ENCODE results near the gene SLC6A13.

The SLC6A13 gene

GRCh38 chr12:177980-178828 is 84.4 kb downstream of the SLC6A13 start:
- no peak for DNase-seq (ENCODE audit: low spot score)

- no peak for DNase-seq (ENCODE audit: low spot score)
These were observed 85.2 kb downstream of the SLC6A13 start for GRCh38 chr12:177336-177979.

GRCh38 chr12:176321-177181 is 86.1 kb downstream of the SLC6A13 start:
- DNase-seq (ENCODE audit: low spot score), result no peak

GRCh38 chr12:175759-176158 is 86.9 kb downstream of the SLC6A13 start:
- DNase-seq (ENCODE audit: low spot score), result no peak

- no peak for DNase-seq (ENCODE audit: low spot score)
These were observed 87.4 kb downstream of the SLC6A13 start for GRCh38 chr12:175250-175649.

DNA sequence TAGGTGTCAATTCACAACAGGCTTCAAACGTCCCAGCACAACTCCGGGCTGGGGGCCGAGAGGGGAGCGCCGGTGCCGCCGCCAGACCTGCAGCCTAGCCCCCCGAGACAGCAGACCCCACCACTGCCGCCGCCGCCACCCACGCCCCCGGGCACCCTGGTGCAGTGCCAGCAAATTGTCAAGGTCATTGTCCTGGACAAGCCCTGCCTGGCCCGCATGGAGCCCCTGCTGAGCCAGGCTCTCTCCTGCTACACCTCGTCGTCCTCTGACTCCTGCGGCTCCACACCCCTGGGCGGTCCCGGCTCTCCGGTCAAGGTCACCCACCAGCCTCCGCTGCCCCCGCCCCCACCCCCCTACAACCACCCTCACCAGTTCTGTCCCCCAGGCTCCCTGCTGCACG is 88.0 kb downstream of the SLC6A13 start:
- DNase-seq (ENCODE audit: low spot score), result no peak

GRCh38 chr12:174124-174523 is 88.5 kb downstream of the SLC6A13 start:
- DNase-seq (ENCODE audit: low spot score), result no peak

DNA sequence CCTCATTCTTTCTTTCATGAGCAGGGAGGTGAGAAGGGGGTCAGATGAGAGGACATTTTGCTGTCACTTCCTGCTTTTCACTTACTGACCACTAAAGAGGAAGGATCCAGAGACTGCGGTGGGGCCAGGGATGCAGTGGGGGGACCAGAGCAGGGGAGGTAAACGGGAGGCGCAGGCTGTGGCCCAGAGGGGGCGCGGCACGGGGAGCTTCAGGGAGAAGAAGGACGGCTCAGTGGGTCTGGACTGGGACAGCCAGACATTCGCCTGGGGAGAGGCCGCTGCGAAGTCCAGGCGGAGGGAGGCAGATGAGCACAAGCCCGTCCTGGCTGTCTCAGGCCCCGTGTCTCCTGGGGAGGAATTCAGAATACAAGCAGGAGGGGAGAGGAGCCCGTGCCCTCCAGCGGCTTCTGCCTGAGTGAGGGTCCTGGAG is 89.9 kb downstream of the SLC6A13 start:
- no peak for DNase-seq (ENCODE audit: low spot score)

- DNase-seq (ENCODE audit: low spot score), result no peak
These were observed 90.6 kb downstream of the SLC6A13 start for GRCh38 chr12:171743-172676.

DNA sequence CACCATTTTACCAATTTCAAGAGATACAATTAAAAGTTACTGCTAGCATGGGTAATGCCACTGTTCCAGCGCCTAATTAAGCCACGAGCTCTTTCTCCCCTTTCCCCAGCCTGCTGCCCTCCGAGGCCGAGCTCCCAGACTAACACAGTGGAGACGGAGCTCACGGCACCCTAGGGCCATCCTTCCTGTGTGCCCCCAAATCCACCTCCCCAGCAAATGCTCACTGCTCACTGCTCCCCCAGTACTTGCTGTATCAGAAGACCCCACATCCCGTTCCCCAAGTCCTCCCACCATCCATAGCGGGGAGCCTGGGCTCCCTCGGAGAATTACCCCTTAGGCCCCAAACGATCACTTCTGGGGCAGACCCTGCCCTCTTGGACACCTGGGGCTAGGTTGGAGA is 91.4 kb downstream of the SLC6A13 start:
- no peak for DNase-seq (ENCODE audit: low spot score)

Measured in left forelimb (tissue), 1 donor.